GM12873 (cell line): Measurements from ENCODE around the gene GALNT15.

Source experiments
- CTCF ChIP-seq: IDR thresholded peaks from 2 replicates; pipeline ENCODE4 v1.5.1; 2012; ENCODE audit warnings: low read depth, mild to moderate bottlenecking, moderate library complexity, low read length, control low read depth; ENCODE audit not compliant: insufficient read depth; ENCODE audit errors: missing control alignments

GALNT15 gene

GRCh38 chr3:16177962-16178627 lies 3.6 kb downstream of the GALNT15 start:
- peak; percentile 99 for TF ChIP-seq CTCF

DNA sequence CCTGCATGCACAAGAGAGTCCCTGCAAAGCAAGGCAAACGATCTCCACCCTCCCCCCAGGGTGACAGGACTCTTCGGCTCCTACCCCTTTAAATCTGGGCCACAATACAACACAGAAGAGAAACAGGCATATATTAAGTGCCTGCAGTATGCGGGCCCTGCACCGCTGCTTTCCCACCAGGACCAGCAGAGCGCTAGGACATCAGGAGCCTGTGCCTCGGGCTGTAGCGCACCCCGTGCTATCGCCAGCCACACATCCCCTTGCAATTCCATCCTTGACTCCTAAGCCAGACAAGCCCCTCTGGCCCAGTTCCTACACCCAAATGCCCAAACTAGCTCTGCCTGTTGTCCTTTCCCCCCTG lies 4.1 kb downstream of the GALNT15 start:
- no peak for TF ChIP-seq CTCF

DNA sequence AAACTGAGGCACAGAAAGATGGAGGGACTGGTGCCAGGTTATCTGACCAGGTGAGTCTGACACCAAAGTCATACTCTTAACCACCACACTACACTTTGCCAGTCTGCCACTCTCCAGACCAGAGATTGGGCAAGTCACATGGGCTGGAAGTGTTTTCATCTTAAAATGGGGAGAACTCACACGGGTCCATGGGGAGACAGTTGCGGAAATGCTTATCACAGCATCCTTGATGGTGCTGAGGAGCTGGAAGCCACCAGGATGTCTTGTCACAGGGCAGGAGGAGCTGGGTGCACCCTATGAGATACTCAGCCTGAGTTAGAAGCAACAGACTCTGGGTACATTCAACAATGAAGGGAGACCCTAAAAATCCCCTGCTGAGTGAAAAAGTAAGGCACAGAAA lies 4.8 kb downstream of the GALNT15 start:
- no peak for TF ChIP-seq CTCF

- no peak for TF ChIP-seq CTCF
Observed at GRCh38 chr3:16179771-16180736, 5.6 kb downstream of the GALNT15 start.

DNA sequence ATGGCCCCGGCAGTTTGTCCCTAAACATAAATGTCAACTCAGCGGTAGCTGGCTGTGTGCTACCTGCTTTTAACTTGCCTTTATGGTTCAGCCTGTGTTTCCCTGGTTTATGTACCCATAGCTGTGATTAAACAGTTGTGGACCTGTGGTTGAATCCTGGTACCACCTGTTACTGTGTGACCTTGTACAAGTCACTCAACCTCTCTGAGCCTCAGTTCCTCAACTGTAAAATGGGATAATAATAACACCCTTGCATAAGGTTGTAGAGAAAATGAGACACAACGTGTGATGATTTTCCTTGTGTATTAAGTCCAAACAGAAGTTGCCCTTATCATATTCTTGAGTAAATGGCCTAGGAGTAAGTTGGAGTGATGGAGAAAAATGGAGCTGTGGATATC lies 6.3 kb downstream of the GALNT15 start:
- TF ChIP-seq CTCF, result no peak

- no peak for TF ChIP-seq CTCF
Observed at GRCh38 chr3:16181361-16181760, 6.9 kb downstream of the GALNT15 start.

DNA sequence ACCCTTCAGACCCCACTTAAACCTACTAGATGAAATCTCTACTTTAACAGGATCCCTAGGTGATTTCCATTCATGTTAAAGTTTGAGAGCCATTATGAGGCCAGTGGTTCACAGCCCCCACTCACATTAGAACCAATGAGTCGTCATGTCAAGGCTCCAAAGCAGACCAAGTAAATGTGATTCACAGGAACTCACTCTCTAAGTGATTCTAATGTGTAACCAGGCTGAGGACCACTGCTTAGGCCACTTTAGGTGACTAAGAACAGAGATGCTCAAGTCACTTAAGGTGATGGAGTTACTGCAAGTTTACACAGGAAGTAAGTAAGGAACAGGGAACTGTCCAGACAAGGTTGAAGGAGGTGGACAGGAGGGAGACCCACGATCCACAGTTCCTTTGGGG lies 7.7 kb downstream of the GALNT15 start:
- no peak for TF ChIP-seq CTCF
